SK-N-SH (cell line): ENCODE measurements around the gene C1S. TPM values are rescaled to one million over a fixed set of nuclear protein-coding genes. Genes with fewer than 3 reads are reported as not detected.

Source experiments
- CTCF ChIA-PET: fragments of 300-600, 350-600 bp; formaldehyde crosslinking; extraction: SDS; loops from one replicate; lab custom pipeline; 2021; lab: Yijun Ruan, JAX
- POLR2A ChIA-PET: fragments of 350-600 bp; sonication (Branson Sonifier 250); formaldehyde crosslinking; extraction: SDS; loops from one replicate; lab custom pipeline; 2020; ENCODE audit warnings: antibody characterized with exemption, inconsistent platforms; lab: Yijun Ruan, JAX
- DNase-seq: peaks from one replicate; pipeline ENCODE4 v3.0.0; 2012
- H2AFZ ChIP-seq: fragments of 200-600 bp; sonication (generic); 2 replicates; pipeline ENCODE4 v1.8.1; 2016; ENCODE audit warnings: antibody characterized with exemption, mild to moderate bottlenecking, low read depth
- H3F3A ChIP-seq: fragments of 200-600 bp; sonication (generic); replicated peaks from 2 replicates; pipeline ENCODE3; 2016; ENCODE audit warnings: antibody characterized with exemption, mild to moderate bottlenecking; ENCODE audit not compliant: insufficient read depth
- H3K27ac ChIP-seq, 2 experiments: fragments of 200-500 bp in 1 of 2; fragments of 200-600 bp in 1 of 2; sonication (Bioruptor generic) in 1 of 2; sonication (generic), shearing (Covaris generic) in 1 of 2; 2 replicates each; pipeline versions ENCODE4 v1.5.1 to v1.6.1; 2014 to 2016; ENCODE audit warnings: low read depth in 2 of 2, inconsistent platforms in 1 of 2, low read length in 1 of 2, mild to moderate bottlenecking in 1 of 2, mixed read lengths in 1 of 2
- H3K27me3 ChIP-seq: fragments of 200-600 bp; sonication (generic), shearing (Covaris generic); 2 replicates; pipeline ENCODE4 v1.6.1; 2016; ENCODE audit warnings: mixed run types; ENCODE audit not compliant: insufficient read depth
- H3K36me3 ChIP-seq, 2 experiments: fragments of 200-500 bp in 1 of 2; fragments of 200-600 bp in 1 of 2; sonication (Bioruptor generic) in 1 of 2; sonication (generic) in 1 of 2; replicated peaks in 1 of 2; 2 replicates each; pipeline versions ENCODE3 to v1.5.1; 2014 to 2016; ENCODE audit warnings: low read length in 1 of 2, mild to moderate bottlenecking in 1 of 2; ENCODE audit not compliant: insufficient read depth in 2 of 2, control insufficient read depth in 1 of 2
- H3K4me1 ChIP-seq, 2 experiments: fragments of 200-500 bp in 1 of 2; fragments of 200-600 bp in 1 of 2; sonication (Bioruptor generic) in 1 of 2; sonication (generic), shearing (Covaris generic) in 1 of 2; 2 replicates each; pipeline versions ENCODE4 v1.5.1 to v1.6.1; 2014 to 2016; ENCODE audit warnings: low read depth in 1 of 2, low read length in 1 of 2, mixed run types in 1 of 2; ENCODE audit not compliant: insufficient read depth in 2 of 2, control insufficient read depth in 1 of 2
- H3K4me2 ChIP-seq: fragments of 200-600 bp; sonication (generic), shearing (Covaris generic); 2 replicates; pipeline ENCODE4 v1.6.1; 2017; ENCODE audit warnings: mixed run types
- H3K4me3 ChIP-seq, 2 experiments: fragments of 200-500 bp in 1 of 2; fragments of 200-600 bp in 1 of 2; sonication (Bioruptor generic) in 1 of 2; sonication (generic), shearing (Covaris generic) in 1 of 2; 2 replicates each; pipeline versions ENCODE4 v1.5.1 to v1.8.1; 2014 to 2016; ENCODE audit warnings: low read depth in 2 of 2, inconsistent platforms in 1 of 2, low read length in 1 of 2, mild to moderate bottlenecking in 1 of 2, mixed read lengths in 1 of 2, moderate library complexity in 1 of 2
- H3K79me2 ChIP-seq: fragments of 200-600 bp; sonication (generic); 2 replicates; pipeline ENCODE4 v1.8.1; 2017; ENCODE audit warnings: mild to moderate bottlenecking; ENCODE audit not compliant: insufficient read depth
- H3K9ac ChIP-seq: fragments of 200-600 bp; sonication (generic); 2 replicates; pipeline ENCODE4 v1.6.1; 2017; ENCODE audit warnings: mixed run types
- H3K9me2 ChIP-seq: fragments of 200-600 bp; sonication (generic); 2 replicates; pipeline ENCODE4 v1.6.1; 2017; ENCODE audit warnings: mixed run types
- H3K9me3 ChIP-seq: fragments of 200-600 bp; sonication (generic); 2 replicates; pipeline ENCODE4 v1.6.1; 2017; ENCODE audit warnings: mixed run types, mild to moderate bottlenecking, moderate library complexity
- H4K20me1 ChIP-seq: fragments of 200-600 bp; sonication (generic); 2 replicates; pipeline ENCODE4 v1.6.1; 2017; ENCODE audit warnings: mild to moderate bottlenecking, mixed run types; ENCODE audit not compliant: insufficient read depth
- CHD2 ChIP-seq: fragments of 150-350 bp; IDR thresholded peaks from 2 replicates; pipeline ENCODE4 v1.6.1; 2018; ENCODE audit warnings: low read length; ENCODE audit not compliant: partially characterized antibody
- EP300 ChIP-seq, 2 experiments: IDR thresholded peaks; 2 replicates each; pipeline versions ENCODE4 v1.4.0 to v1.6.1; 2012; ENCODE audit warnings: borderline replicate concordance in 1 of 2, low read depth in 1 of 2, low read length in 1 of 2
- EZH2phosphoT487 ChIP-seq: fragments of 200-600 bp; sonication (generic); IDR thresholded peaks from 2 replicates; pipeline ENCODE4 v1.6.1; 2017; ENCODE audit warnings: low read depth, mixed run types, mild to moderate bottlenecking, antibody characterized with exemption, moderate library complexity, borderline replicate concordance
- FOSL2 ChIP-seq: IDR thresholded peaks from 2 replicates; pipeline ENCODE4 v1.4.0; 2012; ENCODE audit warnings: low read depth, mild to moderate bottlenecking, moderate library complexity, borderline replicate concordance
- FOXM1 ChIP-seq: IDR thresholded peaks from 2 replicates; pipeline ENCODE4 v1.4.0; 2012; ENCODE audit warnings: low read depth, mild to moderate bottlenecking
- GABPA ChIP-seq: IDR thresholded peaks from 2 replicates; pipeline ENCODE4 v1.4.0; 2012; ENCODE audit warnings: low read depth, mild to moderate bottlenecking
- GATA2 ChIP-seq: sonication (generic); formaldehyde crosslinking; IDR thresholded peaks from 2 replicates; pipeline ENCODE4 v1.5.0; 2020; ENCODE audit warnings: mild to moderate bottlenecking, missing genetic modification reagents
- MAX ChIP-seq: IDR thresholded peaks from 2 replicates; pipeline ENCODE4 v1.4.0; 2012; ENCODE audit warnings: low read depth
- MEF2A ChIP-seq: IDR thresholded peaks from 2 replicates; pipeline ENCODE4 v1.4.0; 2012; ENCODE audit warnings: low read depth, borderline replicate concordance
- NFIC ChIP-seq: IDR thresholded peaks from 2 replicates; pipeline ENCODE4 v1.4.0; 2012; ENCODE audit warnings: borderline replicate concordance
- NRF1 ChIP-seq: IDR thresholded peaks from 2 replicates; pipeline ENCODE4 v1.6.1; 2012; ENCODE audit warnings: low read depth, mild to moderate bottlenecking, low read length
- PBX3 ChIP-seq: IDR thresholded peaks from 2 replicates; pipeline ENCODE4; 2012
- POLR2AphosphoS5 ChIP-seq: IDR thresholded peaks from 2 replicates; pipeline ENCODE4 v1.6.1; 2012; ENCODE audit warnings: low read depth, low read length
- RFX5 ChIP-seq: IDR thresholded peaks from 2 replicates; pipeline ENCODE4 v1.6.1; 2012; ENCODE audit warnings: mild to moderate bottlenecking, improper control_type of control experiment, low read length
- RXRA ChIP-seq: IDR thresholded peaks from 2 replicates; pipeline ENCODE4 v1.4.0; 2012; ENCODE audit warnings: low read depth, mild to moderate bottlenecking, borderline replicate concordance
- SMC3 ChIP-seq: IDR thresholded peaks from 2 replicates; pipeline ENCODE4 v1.6.1; 2012; ENCODE audit warnings: low read depth, low read length, improper control_type of control experiment
- TAF1 ChIP-seq: IDR thresholded peaks from 2 replicates; pipeline ENCODE4 v1.6.1; 2012; ENCODE audit warnings: low read depth, mild to moderate bottlenecking, low read length, moderate library complexity, borderline replicate concordance
- TEAD4 ChIP-seq: IDR thresholded peaks from 2 replicates; pipeline ENCODE4 v1.4.0; 2012; ENCODE audit warnings: mild to moderate bottlenecking, borderline replicate concordance; ENCODE audit not compliant: insufficient read depth
- YY1 ChIP-seq: IDR thresholded peaks from 2 replicates; pipeline ENCODE4 v1.4.0; 2012; ENCODE audit warnings: low read depth, mild to moderate bottlenecking
- WGBS: methylation state at CpG from one replicate; pipeline ENCODE4 v1.1.6; 2017; ENCODE audit warnings: low lambda C conversion rate; 5-methylcytosine and 5-hydroxymethylcytosine counted together
- polyA plus RNA-seq, 3 experiments: library from polyadenylated mRNA; depleted of rRNA; stranded (reverse); fragments of >200 nt; gene quantifications; 2 replicates each; pipeline ENCODE4 v1.2.3, GENCODE V29; 2012
- TF ChIP-seq, protein P1 (sequence below): IDR thresholded peaks from 2 replicates; pipeline ENCODE4 v1.4.0; 2012; ENCODE audit warnings: low read depth, borderline replicate concordance
- TF ChIP-seq, protein P2 (sequence below): IDR thresholded peaks from 2 replicates; pipeline ENCODE4 v1.4.0; 2012; ENCODE audit warnings: low read depth, borderline replicate concordance

The C1S gene
- polyA plus RNA-seq, 1 of the 3 experiments (the other 2 are of a cell fraction): 14.5 TPM

- CTCF ChIA-PET: interaction anchor here (0.6 to 3.9 kb wide), 18 partner anchors 8 to 181 kb away, joined by 3 to 28 read pairs (median 6); partner anchors contain the start of genes C12orf57, C1R, C1S and LPCAT3
- Histone ChIP-seq H3K79me2 (no peaks in the 10 kb centered on the region), H3K4me3 (peak overlapping the region; percentile 55 to 56)
Measured at GRCh38 chr12:7108003-7108795, 47.7 kb downstream of the C1S start.

More at GRCh38 chr12:7108003-7108795, 47.7 kb downstream of the C1S start:
- H3K4me2 ChIP-seq: peak overlapping the region; percentile 80
- H3K36me3 ChIP-seq: peaks cover 0 to 5% of the 10 kb centered on the region in 2 experiments
- H3K4me1 ChIP-seq: peaks cover 0 to 19% of the 10 kb centered on the region in 2 experiments; a peak in 2 of 4 replicates
- no peaks in the 10 kb centered on the region for H3F3A ChIP-seq
- peak overlapping the region; percentile 83 for H3K9ac ChIP-seq
- H4K20me1 ChIP-seq: no peaks in the 10 kb centered on the region
- H3K27ac ChIP-seq: peak overlapping the region; percentile 61 to 83; a peak in 3 of 4 replicates
- peak; percentile 70 for DNase-seq
- no peak for TF ChIP-seq NFIC
- no peak for TF ChIP-seq RFX5
- no peak for TF ChIP-seq TAF1
- TF ChIP-seq, protein P1, sequence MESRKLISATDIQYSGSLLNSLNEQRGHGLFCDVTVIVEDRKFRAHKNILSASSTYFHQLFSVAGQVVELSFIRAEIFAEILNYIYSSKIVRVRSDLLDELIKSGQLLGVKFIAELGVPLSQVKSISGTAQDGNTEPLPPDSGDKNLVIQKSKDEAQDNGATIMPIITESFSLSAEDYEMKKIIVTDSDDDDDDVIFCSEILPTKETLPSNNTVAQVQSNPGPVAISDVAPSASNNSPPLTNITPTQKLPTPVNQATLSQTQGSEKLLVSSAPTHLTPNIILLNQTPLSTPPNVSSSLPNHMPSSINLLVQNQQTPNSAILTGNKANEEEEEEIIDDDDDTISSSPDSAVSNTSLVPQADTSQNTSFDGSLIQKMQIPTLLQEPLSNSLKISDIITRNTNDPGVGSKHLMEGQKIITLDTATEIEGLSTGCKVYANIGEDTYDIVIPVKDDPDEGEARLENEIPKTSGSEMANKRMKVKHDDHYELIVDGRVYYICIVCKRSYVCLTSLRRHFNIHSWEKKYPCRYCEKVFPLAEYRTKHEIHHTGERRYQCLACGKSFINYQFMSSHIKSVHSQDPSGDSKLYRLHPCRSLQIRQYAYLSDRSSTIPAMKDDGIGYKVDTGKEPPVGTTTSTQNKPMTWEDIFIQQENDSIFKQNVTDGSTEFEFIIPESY: peak; percentile 42; the same call in 1 of the 2 replicates
- TF ChIP-seq EP300 (IDR thresholded peaks at IDR 0.05; ENCODE audit: borderline replicate concordance in 1 of 2, low read depth in 1 of 2, low read length in 1 of 2): no peak
- no peak for TF ChIP-seq EZH2phosphoT487
- no peak; the same call in 1 of the 2 replicates for TF ChIP-seq GABPA
- TF ChIP-seq, protein P2, sequence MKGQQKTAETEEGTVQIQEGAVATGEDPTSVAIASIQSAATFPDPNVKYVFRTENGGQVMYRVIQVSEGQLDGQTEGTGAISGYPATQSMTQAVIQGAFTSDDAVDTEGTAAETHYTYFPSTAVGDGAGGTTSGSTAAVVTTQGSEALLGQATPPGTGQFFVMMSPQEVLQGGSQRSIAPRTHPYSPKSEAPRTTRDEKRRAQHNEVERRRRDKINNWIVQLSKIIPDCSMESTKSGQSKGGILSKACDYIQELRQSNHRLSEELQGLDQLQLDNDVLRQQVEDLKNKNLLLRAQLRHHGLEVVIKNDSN: no peak
- no peak for TF ChIP-seq RXRA
- no peak for TF ChIP-seq PBX3
- no peak for TF ChIP-seq FOSL2
- 0 out of 2 replicates have a peak, but pooled peaks have one; percentile 22 for TF ChIP-seq YY1
- no peak for TF ChIP-seq TEAD4
- TF ChIP-seq CHD2: peak; percentile 69
- TF ChIP-seq SMC3: no peak
- no peak for TF ChIP-seq NRF1
- peak; percentile 51; the same call in 1 of the 2 replicates for TF ChIP-seq MAX
- no peak for TF ChIP-seq FOXM1
- no peak for TF ChIP-seq MEF2A
- TF ChIP-seq GATA2: no peak
- 0 out of 2 replicates have a peak, but pooled peaks have one; percentile 25 for TF ChIP-seq POLR2AphosphoS5
- H3K9me2 ChIP-seq: no peaks in the 10 kb centered on the region
- no peaks in the 10 kb centered on the region for H3K27me3 ChIP-seq
- H3K9me3 ChIP-seq: 0 out of 2 replicates have a peak, but pooled peaks cover 6% of the 10 kb centered on the region
- H2AFZ ChIP-seq: 0 out of 2 replicates have a peak overlapping the region, but pooled peaks have one; percentile 58
- 28% methylated on average over 15 of the region's 30 CpGs for WGBS
- POLR2A ChIA-PET: interaction anchor here (0.5 to 2.7 kb wide), 4 partner anchors 16 to 954 kb away, joined by 3 to 20 read pairs (median 4); partner anchors contain the start of genes C12orf57 and RNU7-1
